GM04503 (cell line): Measurements from ENCODE around the gene HPS6.
A peak's percentile ranks its signal among the peaks of the same experiment; 100 is the strongest.
"Not testable (repeated sequence)": the region's sequence is repeated elsewhere in the genome, so short reads cannot be mapped to it uniquely, and the experiment has no call there.

Experiments
- DNase-seq: peaks from one replicate; pipeline ENCODE4 v3.0.0-alpha.2; 2012; ENCODE audit warnings: low read depth

Gene HPS6

GRCh38 chr10:102064868-102065560 lies at the start of gene HPS6:
Gene HPS6, plus strand, starts transcription at chr10:102065349. Its CDS starts 126 bp downstream, at chr10:102065475.
- peak; percentile 66 for DNase-seq

DNA sequence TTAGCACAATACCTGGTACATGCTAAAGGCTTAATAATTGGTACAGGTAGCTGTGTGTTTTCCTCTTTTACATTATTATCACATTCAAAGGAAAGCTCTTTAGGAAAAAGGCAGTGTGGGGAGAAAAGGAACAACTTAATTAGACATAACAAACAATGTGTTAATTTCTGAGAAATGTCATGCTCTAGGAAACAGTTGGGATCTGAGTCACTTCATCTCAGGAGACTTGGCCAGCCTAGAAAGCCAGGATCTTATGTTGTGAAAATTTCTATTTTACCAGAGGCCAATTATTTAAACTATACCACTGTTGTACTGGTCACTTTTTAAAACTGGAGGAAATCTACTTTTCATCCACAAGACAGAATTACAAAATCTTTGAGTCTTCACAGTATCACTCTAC lies 48.7 kb upstream of the HPS6 start:
- DNase-seq, result no peak

DNA sequence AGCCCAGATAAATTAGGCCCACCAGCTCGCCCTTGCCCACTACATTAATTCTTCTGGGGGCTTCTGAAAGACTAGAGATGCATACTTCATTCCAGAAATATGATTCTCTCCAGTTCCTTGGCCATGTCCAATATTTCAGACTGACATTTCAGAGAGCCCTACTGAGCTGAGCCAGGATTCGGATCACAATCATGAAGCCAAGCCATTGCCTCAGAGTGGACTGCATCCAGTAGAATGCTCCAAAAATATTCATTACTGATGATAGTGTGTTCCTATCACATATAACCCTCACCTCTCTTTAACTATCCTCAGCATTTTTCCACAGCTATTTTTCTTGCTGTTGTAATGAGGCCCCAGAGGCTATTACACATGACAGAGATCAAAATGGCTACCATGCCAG lies 47.9 kb upstream of the HPS6 start:
- DNase-seq, result no peak

DNA sequence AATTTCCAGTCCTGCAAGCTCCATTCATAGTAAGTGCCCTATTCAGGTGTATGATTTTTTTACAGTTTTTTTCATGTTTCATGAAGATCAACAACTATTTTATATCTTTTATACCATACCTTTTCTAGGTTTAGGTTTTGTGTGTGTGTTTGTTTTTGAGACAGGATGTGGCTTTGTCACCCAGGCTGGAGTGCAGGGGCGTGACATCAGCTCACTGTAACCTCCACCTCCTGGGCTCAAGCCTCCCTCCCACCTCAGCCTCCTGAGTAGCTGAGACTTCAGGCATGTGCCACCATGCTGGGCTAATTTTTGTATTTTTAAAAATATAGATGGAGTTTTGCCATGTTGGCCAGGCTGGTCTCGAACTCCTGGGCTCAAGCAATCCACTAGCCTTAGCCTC lies 44.2 kb upstream of the HPS6 start:
- no peak for DNase-seq

DNA sequence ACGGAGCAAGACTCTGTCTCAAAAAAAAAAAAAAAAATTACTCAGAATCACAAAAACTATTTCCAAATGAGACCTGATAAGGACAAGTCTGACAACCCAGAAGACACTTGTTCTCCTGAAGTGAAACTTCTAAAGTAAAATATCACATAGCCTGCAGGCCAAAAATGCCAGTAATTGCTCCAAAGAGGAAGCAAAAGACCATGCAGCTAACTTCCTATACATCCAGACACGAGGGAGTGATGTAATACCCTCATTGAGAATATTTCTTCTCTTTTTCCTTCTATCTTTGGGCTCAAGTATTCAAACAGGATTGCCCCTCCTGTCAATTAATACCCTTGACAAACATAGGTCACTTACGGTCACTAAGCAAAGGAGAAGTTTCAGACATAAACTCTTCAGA lies 40.4 kb upstream of the HPS6 start:
- no peak for DNase-seq

- no peak for DNase-seq
Observed at GRCh38 chr10:102027261-102027660, 37.9 kb upstream of the HPS6 start.

GRCh38 chr10:102033787-102034186 lies 31.4 kb upstream of the HPS6 start:
- no peak for DNase-seq

GRCh38 chr10:102035807-102036206 lies 29.3 kb upstream of the HPS6 start:
- not testable (repeated sequence) for DNase-seq

DNA sequence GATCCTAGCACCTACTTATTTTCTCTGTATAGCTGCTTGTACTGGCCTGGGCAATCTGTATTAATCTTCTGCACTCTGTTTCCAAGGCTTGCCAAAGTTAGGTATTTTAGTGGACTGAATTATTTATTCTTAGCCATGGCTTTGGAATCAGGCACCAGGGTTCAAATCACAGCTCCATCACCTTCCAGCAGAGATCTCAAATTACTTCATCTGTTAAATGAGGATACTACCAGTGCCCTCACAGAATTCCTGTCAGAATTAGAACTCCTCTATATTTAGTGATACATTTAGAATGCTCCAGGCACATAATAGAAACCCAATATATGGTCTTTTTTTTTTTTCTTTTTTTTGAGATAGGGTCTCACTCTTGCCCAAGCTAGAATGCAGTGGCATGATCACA lies 26.7 kb upstream of the HPS6 start:
- DNase-seq, result no peak

DNA sequence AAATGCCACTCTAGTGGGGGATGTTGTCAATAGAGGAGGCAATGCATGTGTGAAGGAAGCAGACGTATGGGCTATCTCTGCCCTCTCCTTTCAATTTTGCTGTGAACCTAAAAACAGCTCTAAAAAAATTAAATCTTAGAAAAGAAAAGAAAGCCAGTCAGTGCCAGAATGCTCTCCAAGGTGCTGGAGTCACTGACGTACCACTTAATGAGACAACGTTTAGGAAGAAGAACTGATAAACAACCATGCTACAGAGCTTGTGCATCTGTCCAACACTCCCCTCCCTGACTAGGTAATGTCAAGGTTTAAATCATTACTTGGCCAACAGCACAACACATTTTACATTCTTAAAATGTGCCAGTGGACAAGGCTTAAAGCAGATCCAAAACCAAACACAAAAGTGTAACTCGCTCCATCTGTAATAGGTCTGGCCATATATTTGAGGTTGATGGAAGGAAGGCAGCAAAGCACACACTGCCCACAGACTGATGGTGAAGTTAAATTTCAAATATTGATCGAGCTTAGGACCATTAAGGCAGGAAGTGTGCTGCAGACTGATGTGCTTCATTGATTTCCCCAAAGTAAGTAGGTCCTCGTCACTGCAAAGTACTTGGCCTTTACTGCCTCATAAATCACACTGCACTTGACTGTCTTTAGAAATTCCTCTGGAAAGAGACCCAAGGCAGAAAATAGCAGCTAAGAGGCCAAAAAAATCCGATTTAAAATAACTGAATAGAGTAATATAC lies 24.7 kb upstream of the HPS6 start:
- no peak for DNase-seq

DNA sequence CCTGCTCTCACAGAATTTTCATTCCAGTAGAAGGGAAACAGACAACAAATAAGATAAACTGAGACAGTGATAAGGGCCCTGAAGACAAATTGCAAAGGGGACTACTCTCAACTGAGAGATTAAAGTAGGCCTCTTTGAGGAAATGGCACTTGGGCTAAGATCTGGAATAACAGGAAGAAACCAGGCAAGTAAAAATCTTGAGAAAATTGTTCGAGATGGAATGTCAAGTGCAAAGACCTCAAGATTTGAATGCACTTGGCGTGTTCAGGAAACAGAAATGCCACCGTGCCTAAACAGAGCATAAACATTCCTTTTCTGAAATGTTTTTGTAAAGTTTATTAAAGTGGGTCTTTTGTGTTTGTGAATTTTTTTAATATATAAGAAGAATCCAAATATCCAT lies 19.9 kb upstream of the HPS6 start:
- no peak for DNase-seq

GRCh38 chr10:102046095-102046494 lies 19.1 kb upstream of the HPS6 start:
- no peak for DNase-seq

- DNase-seq, result not testable (repeated sequence)
Observed at GRCh38 chr10:102054881-102055646, 10.1 kb upstream of the HPS6 start.

- peak; percentile 94 for DNase-seq
Observed at GRCh38 chr10:102055647-102056419, 9.3 kb upstream of the HPS6 start, which contains the start of gene ARMH3. Gene ARMH3, minus strand, starts transcription at chr10:102056173. Its CDS starts 16,059 bp downstream, at chr10:102040114.

DNA sequence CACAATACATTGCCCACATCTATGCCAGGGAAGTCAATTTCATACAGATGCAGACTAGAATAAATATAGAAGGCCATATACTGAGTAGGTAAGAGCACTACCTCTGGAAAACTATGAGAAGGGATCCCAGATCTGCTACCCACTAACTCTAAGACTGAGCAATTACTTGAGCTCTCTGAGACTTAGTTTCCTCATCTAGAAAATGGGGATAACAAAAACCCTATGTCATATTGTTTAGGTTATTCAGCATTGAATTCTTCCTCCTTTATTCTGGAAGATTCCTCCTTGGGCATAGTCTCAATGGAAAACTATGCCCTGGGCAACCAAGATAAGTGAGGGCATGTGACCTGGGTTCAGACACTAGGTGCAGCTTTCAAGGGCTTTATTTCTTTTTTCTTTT lies 5.2 kb upstream of the HPS6 start:
- no peak for DNase-seq

GRCh38 chr10:102064503-102064867 lies 664 bp upstream of the HPS6 start:
- no peak for DNase-seq

- DNase-seq, result no peak
Observed at GRCh38 chr10:102065561-102066398, 631 bp downstream of the HPS6 start.

DNA sequence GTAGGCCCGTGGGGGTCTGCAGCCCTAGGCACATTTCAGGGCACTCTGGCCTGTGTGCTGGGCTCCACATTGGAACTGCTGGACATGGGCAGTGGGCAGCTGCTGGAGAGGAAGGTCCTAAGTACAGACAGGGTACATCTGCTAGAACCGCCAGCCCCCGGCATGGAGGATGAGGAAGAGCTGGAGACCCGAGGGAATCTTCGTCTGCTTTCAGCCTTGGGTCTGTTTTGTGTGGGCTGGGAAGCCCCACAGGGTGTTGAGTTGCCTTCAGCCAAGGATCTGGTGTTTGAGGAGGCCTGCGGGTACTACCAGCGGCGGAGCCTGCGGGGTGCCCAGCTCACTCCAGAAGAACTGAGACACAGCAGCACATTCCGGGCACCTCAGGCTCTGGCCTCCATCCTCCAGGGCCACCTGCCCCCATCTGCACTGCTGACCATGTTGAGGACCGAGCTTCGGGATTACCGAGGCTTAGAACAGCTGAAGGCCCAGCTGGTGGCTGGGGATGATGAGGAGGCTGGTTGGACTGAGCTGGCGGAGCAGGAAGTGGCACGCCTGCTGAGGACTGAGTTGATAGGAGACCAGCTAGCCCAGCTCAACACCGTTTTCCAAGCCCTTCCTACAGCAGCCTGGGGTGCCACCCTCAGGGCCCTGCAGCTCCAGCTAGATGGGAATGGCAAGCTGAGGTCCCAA lies 1.4 kb downstream of the HPS6 start:
- DNase-seq, result no peak

GRCh38 chr10:102067091-102067916 lies 2.2 kb downstream of the HPS6 start:
- DNase-seq, result no peak

DNA sequence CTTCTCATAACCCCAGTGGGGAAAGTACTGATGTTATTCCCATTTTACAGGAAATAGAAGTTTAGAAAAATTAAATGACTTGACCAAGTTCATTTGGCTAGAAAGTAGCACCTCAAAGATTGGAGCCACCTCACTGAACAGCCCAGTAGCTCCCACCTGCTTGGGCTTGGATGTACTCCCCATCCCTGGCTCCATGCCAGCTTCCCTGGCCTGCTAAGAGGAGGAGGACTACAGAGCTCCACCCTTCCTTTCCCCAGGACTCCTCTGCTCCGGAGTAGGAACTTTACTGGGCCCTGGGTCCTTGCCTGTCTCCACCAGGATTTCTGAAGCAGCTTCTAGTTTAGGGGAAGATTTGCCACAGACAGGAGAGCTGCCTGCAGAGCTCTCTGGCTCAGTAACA lies 3.1 kb downstream of the HPS6 start:
- DNase-seq, result no peak
